HK-2 (cell line): ENCODE results near the gene SGSM2.

Experiments
- DNase-seq: peaks from one replicate; pipeline ENCODE4 v3.0.0-alpha.2; 2018; ENCODE audit not compliant: unreplicated experiment

The SGSM2 gene

DNA sequence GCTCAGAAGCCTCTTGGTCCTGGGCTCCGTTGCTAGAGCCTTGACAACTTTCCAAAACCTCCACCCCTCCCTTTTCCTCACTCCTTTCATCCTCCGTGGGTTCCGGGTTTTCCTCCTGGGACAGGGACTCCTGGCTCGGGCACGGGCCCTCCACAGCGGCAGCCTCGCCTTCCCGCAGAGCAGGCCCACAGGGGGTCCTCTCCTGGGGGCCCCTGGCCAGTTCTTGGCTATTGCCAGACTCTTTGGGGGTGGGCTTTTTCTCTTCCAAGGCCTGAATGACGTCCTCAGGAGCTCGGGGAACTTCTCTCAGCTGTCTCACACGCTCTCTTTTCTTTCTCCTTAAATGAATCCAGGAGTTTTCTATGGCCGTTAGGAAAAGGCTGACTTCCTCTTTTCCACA is 82.9 kb downstream of the SGSM2 start:
- DNase-seq, result no peak

DNA sequence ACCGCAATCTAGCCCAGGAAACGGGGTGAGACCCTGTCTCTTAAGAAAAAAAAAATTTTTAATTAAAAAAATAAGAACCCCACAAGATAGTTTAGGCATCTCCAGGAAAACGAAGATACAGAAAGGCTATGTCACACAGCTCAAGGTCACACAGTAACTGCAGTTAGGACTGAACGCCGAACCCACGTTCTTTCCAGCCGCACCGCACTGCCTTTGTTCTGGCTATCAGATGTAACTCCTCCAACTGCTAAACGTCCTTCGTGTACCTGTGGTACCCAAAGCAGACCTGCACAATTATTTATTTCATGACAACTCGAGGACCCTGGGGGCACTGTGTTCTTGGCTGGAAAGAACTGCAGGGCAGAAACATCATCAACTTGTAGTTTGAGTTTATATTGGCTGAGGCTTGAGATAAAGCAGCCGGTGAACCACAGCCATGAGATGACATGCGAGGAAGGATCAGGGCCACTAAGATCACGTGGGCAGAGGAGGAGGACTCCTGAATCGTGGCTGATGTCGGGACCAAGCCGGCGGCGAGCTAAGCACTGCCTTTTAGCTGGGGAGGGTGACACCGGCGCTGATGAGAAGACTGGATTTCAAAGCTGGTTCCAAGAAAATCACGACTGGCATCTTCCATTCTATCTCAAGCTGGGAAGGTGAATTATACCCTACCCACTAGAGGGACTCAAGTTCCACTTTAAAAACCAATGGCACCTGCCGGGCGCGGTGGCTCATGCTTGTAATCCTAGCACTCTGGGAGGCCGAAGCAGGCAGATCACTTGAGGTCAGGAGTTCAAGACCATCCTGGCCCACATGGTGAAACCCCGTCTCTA is 84.2 kb downstream of the SGSM2 start:
- no peak for DNase-seq

- no peak for DNase-seq
These were observed 86.0 kb downstream of the SGSM2 start for GRCh38 chr17:2423271-2423670.

GRCh38 chr17:2427215-2427614 is 89.9 kb downstream of the SGSM2 start:
- DNase-seq, result no peak

DNA sequence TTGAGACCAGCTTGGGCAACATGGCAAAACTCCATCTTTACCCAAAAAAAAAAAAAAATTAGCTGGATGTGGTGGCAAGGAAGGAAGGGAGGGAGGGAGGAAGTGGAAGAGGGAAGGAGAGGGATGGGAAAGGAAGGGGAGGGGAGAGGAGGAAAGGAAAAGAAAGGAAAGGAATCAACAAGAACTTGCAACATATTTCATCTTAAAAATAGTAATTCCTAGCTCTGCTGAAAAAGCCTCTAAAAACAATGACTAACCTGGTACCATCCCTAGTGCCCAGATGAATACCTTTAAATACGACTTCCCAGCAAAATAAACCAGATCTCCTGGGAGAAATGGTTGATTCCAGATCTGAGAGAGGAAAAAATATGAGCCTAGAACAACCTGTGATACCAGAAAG is 90.6 kb downstream of the SGSM2 start:
- DNase-seq, result no peak
